Activated CD4-positive, CD25-positive, alpha-beta regulatory T cell (primary cell): ENCODE measurements around the gene LENG1.
A peak's percentile ranks its signal among the peaks of the same experiment; 100 is the strongest.
"Not testable (repeated sequence)": the region's sequence is repeated elsewhere in the genome, so short reads cannot be mapped to it uniquely, and the experiment has no call there.

Source experiments
- DNase-seq, 4 experiments: peaks; one replicate each; lab custom pipeline; 2025; lab: John Stamatoyannopoulos, UW

The LENG1 gene

GRCh38 chr19:54189735-54190502, 30.4 kb upstream of the LENG1 start:
- peak; percentile 99 to 100 (median 100) for DNase-seq

DNA sequence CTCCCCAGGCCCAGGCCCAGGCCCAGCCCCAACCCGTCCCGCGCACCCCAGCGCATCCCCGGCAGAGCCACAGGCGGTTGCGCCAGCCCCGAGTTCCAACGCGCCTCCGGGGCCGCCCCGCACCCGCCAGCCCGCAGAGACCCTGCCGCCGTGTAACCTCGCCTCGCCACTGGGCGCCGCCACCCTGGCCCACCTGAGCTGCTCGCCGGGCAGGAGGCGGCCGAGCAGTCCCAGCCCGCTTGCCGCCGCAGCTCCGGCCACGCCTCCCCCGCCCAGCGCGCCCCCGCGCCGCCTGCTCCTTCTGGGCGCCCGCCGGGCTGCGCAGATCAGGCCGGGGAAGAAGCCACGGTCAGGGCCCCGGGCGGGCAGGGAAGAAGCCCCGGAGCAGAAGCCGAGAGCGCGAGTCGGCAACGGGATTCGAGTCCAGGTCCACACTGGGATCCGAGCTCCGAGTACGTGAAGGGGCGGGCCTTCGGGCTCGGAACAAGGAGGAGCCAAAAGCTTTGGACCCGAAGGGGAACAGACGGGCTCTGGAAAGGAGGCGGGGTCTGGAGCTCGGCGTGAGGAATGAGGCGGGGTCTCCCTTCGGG, 29.7 kb upstream of the LENG1 start, which contains the start of gene MBOAT7:
Gene MBOAT7 (minus strand): TSS at position 436 of the 590 bp plus-strand sequence. CDS start 1,072 bp downstream, outside the sequence.
- peak in 3 of 4 experiments; percentile 62 to 72 (median 65) for DNase-seq

DNA sequence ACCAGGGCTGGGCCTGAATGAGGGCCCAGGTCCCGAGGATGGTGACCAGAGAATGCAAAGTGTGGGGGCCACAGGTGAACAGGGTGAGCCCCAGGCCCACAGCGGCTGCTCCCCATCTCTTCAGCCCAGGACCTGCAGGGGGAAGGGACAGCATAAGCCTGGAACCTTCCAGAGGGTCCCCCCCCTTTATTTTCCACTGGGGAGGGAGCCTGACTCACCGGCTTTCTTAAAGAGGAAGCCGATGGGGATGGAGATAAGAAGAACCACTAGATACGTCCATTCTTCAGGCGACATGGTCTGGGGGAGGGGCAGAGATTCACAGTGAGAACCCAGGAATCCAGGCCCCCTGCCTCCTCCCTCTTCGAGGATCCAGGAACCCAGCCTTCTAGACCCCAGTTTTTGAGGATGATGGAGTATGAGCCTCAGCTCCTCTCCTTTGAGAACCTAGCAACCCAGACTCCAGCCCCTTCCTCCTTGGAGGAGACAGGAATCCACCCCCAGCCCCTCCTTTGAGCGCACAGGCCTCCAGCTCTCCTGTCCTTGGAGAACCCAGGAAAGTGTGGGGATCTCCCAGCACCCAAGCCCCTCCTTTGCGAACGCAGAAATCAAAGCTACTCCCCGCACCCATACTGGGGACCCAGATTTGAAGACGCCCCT, 28.8 kb upstream of the LENG1 start:
- DNase-seq, result no peak

DNA sequence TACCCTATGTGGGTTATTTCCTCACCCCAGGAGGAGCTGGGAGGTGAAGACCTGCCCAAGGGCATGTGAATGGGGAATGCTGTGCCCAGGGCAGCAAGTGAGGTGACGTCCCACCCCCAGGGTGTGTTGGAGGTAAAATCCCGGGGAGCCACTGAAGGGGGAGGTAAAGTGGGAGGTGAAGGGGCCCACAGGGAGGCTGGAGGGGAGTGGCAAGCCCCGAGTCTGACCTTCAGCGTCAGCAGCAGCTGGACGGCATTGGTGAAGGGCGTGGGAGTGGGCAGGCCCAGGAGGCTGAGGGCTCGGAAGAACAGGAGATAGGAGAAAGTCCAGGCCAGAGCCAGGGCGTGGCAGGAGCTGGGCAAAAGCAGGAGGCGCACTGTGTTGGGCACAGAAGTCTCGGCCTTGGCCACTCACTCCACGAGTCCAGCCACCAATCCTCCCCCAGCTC, 27.4 kb upstream of the LENG1 start:
- DNase-seq, result no peak

DNA sequence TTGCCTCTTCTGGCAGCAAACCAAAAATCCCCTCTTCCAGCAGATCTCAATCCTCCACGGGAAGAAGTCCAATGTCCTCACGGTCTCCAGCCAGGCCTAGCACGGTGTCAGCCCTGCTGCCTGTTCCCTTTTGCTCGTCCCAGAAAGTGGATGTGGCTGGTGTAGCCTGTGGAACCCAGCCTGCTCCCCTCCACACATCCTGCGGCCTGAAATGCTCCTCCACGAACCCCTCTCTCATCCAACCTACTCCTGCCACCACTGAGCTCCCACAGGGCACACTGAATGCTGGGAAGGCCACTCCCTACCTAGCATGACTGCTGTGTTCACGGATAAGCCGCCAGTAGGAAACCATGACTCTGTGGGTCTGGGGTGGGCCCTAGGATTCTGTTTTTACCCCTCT, 26.8 kb upstream of the LENG1 start:
- DNase-seq, result no peak

GRCh38 chr19:54183431-54183830, 23.9 kb upstream of the LENG1 start:
- DNase-seq, result no peak

DNA sequence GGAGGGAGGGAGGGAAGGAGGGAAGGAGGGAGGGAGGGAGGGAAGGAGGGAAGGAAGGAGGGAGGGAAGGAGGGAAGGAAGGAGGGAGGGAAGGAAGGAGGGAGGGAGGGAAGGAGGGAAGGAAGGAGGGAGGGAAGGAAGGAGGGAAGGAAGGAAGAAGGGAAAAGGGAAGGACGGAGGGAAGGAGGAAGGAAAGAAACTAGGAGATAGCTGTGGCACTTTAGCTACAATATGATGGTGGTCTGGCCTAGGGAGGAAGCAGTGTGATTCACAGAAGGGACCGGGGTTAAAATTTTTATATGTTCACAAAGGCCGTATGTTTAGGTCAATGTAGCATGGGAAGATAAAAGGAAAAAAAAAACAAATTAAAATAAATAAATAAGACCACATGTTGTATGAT, 22.4 kb upstream of the LENG1 start:
- not testable (repeated sequence) for DNase-seq

DNA sequence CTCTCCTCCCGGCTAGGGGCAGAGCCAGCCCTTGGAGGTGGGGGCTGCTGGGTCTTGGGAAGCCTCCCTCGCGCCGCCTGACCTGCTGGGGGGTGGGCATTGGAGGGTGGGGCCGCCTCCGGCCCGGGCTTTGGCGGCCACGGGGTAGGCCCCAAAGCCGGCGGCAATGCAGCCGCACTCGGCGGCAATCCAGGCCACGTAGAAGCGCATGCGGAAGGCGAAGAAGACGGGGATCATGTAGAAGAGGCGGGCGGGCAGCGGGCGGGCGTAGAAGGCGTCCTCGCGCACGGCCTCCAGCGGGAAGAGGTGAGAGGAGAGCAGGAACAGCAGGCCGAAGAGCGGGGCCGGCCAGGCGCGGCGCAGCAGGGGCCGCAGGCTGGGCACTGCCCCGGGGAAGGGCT, 21.2 kb upstream of the LENG1 start:
- DNase-seq, result no peak

- no peak for DNase-seq
Measured at GRCh38 chr19:54179921-54180461, 20.5 kb upstream of the LENG1 start.

- no peak for DNase-seq
Measured at GRCh38 chr19:54179262-54179852, 19.8 kb upstream of the LENG1 start.

DNA sequence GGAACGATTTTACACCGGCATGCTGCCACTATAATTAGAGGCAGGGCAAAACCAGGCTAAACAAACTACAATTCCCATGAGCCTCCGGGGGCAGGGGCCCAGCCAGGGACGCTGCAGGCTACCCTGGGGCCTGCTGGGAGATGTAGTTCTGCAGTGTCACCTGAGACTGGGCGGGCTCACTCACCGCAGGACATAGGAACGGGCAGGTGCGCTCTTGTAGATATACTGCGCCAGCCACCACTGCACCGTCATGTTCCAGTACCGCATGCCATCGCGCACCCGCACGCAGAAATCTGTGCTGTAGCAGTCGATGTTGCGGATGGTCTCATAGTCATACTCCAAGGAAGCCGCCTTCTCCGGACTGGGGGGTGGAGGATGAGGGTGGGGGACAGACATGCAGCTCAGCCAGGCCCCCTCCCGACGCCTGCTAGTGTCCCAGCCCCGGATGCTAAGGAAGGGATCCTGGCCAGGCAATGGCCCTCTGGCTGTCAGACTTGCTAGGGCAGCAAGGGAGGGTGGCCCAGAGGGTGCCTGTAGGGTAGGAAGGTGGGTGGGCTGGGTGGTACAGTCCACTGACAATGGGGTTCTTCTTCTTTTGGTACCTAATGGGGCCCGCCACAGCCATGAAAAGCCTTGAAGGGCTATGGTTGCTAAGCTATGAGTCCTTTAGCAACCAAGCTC, 19.2 kb upstream of the LENG1 start:
- DNase-seq, result no peak

DNA sequence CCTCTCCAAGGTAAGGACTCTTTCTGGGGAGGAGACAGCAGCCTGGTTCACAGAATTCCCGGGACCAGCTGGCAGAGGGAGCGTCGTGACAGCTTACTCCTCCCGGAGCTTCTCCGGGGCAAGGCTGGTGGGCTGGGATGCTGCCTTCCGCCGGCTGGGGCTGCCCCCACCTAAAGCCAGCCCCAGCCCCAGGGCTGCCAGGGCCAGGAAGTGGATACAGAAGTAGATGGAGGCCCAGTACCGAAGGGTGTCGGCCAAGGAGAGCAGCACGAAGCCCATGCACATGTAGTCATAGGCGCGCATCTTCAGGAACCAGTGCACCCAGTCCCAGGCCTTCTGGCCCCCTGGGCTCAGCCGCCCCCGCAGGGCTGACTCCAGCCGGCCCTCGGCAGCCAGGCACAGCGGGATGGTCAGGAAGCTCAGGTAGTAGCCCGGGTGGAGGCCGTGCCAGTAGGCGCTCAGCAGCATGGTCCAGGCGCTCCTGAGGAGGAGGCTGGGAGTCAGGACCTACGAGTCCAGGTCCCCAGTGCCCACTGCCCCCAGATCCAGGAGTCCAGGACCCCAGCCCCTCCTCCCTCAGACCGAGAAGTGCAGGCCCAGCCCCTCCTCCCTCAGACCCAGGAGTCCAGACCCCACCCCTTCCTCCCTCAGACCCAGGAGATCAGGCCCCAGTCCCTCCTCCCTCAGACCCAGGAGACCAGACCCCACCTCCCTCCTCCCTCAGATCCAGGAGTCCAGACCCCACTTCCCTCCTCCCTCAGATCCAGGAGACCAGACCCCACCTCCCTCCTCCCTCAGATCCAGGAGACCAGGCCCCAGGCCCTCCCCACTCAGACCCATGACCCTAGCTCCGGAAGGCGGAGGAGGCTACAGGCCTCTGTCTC, 14.7 kb upstream of the LENG1 start:
- no peak for DNase-seq

GRCh38 chr19:54173359-54173699, 13.8 kb upstream of the LENG1 start:
- no peak for DNase-seq

DNA sequence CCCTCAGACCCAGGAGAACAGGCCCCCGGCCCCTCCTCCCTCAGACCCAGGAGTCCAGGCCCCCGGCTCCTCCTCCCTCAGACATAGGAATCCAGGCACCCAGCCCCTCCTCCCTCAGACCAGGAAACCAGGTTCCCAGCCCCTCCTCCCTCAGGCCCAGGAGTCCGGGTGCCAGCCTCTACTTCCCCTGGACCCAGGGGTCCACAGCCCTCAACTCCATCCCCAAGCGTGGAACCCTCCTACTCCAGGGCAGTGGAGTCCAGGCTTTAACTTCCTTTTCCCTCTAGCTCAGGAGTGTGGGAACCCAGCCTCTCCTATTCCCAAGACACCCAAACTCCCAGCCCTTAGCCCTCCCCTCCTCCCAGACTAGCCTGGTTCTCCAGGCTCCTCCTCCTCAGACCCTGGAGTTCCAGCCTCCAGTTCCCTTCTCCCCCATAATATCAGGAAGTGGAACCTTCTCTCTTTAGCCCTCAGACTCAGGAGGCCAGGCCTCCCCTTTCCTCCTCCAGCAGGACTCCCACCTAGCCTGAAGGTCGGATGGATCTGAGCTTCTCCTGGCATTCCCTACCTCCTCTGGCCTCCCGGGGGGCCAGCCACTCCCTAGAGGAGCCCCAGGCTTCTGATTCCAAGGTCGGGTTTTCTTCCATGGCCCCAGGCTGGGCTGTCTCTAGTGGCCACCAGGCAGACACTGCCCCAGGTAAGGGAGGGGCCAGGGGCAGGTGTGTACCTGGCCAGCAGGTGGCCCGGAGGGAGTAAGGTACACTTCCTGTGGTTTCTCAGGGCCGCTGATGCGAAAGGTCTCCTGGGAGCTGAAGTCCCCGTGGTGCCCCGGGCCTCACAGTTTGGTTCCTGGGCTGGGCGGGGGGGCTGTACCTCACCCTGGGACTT, 13.2 kb upstream of the LENG1 start, which contains the start of gene TMC4:
Gene TMC4 (minus strand): TSS at position 690 of the 888 bp plus-strand sequence. CDS start 43 bp downstream, at position 647.
- DNase-seq, result no peak

GRCh38 chr19:54171736-54172431, 12.4 kb upstream of the LENG1 start:
- not testable (repeated sequence) for DNase-seq

- no peak for DNase-seq
Measured at GRCh38 chr19:54169149-54169740, 9.7 kb upstream of the LENG1 start.

DNA sequence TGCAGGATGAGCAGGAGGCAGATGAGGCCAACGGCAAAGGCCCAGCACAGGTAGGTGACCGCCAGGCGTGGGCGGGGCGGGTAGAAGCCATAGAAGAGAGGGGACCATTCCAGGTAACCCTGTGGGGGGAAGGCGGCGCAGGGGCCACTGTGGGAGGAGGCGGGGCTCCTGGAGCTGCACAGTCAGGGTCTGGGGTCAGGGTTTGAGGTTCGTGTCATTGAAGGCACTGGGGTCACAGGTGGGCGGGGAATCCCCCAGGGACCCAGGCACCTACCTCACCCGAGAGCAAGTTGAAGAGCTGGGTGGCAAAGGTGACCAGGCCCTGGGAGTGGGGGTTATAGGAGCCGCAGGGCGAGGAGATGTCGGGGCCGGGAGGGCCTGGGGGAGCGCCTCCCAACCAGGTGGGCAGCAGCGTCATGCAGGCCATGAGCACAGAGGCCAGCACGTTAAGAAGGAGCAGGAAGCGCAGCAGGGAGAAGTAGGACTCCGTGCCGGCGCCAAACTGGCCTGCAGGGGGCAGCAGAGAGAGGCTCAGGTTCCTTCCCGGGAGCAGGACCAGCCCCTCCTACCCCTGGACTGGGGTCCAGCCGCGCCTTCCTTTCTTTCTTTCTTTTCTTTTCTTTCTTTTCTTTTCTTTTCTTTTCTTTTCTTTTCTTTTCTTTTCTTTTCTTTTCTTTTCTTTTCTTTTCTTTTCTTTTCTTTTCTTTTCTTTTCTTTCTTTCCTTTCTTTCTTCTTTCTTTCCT, 8.8 kb upstream of the LENG1 start:
- DNase-seq, result peak; percentile 72 to 96 (median 84)

- DNase-seq, result no peak
Measured at GRCh38 chr19:54165222-54165621, 5.7 kb upstream of the LENG1 start.
